Stomach (tissue), 4 donors: ENCODE measurements around the gene STRN.
"Not testable (repeated sequence)": the region's sequence is repeated elsewhere in the genome, so short reads cannot be mapped to it uniquely, and the experiment has no call there.

ENCODE experiments used
- POLR2A ChIP-seq, 4 donors: fragments of 450-650 bp; IDR thresholded peaks; one replicate each; pipeline ENCODE4 v1.6.1; 2016; ENCODE audit warnings: antibody characterized with exemption in 4 of 4, control low read depth in 2 of 4, mild to moderate bottlenecking in 1 of 4, moderate library complexity in 1 of 4
- POLR2AphosphoS5 ChIP-seq, 3 donors: sonication (generic); formaldehyde crosslinking; IDR thresholded peaks; one replicate each; pipeline ENCODE4 v1.6.1; 2016; ENCODE audit warnings: antibody characterized with exemption in 3 of 3
- TF ChIP-seq, protein P1 (sequence below), 7 experiments: fragments of 450-650 bp in 4 of 7; fragments of 200-600 bp in 3 of 7; sonication (generic) in 3 of 7; IDR thresholded peaks; one replicate each; pipeline ENCODE4 v1.5.1; 2016 to 2019; ENCODE audit warnings: antibody characterized with exemption in 7 of 7, control low read depth in 2 of 7, mild to moderate bottlenecking in 1 of 7

DNA sequence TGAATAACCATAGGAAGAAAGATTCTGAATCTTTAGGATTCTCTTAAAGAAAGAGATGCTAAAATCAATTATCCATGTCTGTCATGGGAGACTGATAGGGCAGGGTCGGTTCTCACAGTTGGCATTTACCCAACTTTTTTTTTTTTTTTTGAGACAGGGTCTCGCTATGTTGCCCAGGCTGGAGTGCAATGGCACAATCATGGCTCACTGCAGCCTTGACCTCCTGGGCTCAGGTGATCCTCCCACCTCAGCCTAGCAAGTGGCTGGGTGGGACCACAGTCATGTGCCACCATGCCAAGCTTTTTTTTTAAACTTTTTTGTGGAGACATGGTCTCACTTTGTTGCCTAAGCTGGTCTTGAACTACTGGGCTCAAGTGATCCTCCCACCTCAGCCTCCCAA, 141.7 kb downstream of the STRN start:
- TF ChIP-seq, protein P1, sequence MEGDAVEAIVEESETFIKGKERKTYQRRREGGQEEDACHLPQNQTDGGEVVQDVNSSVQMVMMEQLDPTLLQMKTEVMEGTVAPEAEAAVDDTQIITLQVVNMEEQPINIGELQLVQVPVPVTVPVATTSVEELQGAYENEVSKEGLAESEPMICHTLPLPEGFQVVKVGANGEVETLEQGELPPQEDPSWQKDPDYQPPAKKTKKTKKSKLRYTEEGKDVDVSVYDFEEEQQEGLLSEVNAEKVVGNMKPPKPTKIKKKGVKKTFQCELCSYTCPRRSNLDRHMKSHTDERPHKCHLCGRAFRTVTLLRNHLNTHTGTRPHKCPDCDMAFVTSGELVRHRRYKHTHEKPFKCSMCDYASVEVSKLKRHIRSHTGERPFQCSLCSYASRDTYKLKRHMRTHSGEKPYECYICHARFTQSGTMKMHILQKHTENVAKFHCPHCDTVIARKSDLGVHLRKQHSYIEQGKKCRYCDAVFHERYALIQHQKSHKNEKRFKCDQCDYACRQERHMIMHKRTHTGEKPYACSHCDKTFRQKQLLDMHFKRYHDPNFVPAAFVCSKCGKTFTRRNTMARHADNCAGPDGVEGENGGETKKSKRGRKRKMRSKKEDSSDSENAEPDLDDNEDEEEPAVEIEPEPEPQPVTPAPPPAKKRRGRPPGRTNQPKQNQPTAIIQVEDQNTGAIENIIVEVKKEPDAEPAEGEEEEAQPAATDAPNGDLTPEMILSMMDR (IDR thresholded peaks at IDR 0.05), result not testable (repeated sequence)
- not testable (repeated sequence) for TF ChIP-seq POLR2A, POLR2AphosphoS5 (IDR thresholded peaks at IDR 0.05)
